ENCODE data around the gene ZFHX3.

ZFHX3 gene

GRCh38 chr16:72862090-72862489, 185.8 kb downstream of the ZFHX3 start:
- DNase-seq: no peak

- no peak for DNase-seq
Measured at GRCh38 chr16:72860726-72861562, 187.0 kb downstream of the ZFHX3 start.

DNA sequence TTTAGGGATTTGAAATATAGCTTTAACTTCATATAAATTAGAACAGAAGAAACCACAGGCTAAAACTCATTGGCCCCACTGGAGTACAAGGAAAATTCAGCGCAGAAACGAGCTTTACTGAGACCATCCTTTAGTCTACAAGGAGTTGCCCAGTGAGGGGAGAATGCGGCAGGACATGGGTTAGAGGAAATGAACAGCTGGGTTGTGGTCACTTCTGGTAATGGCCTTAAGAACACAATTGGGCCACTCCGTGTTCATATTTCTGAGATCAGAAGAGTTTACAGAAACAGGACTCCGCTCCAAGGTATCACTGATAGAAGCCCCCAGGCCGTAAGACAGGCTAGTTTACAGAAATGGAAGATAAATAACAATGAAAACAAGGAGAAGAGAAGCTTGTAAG, 188.3 kb downstream of the ZFHX3 start:
- no peak for DNase-seq

DNA sequence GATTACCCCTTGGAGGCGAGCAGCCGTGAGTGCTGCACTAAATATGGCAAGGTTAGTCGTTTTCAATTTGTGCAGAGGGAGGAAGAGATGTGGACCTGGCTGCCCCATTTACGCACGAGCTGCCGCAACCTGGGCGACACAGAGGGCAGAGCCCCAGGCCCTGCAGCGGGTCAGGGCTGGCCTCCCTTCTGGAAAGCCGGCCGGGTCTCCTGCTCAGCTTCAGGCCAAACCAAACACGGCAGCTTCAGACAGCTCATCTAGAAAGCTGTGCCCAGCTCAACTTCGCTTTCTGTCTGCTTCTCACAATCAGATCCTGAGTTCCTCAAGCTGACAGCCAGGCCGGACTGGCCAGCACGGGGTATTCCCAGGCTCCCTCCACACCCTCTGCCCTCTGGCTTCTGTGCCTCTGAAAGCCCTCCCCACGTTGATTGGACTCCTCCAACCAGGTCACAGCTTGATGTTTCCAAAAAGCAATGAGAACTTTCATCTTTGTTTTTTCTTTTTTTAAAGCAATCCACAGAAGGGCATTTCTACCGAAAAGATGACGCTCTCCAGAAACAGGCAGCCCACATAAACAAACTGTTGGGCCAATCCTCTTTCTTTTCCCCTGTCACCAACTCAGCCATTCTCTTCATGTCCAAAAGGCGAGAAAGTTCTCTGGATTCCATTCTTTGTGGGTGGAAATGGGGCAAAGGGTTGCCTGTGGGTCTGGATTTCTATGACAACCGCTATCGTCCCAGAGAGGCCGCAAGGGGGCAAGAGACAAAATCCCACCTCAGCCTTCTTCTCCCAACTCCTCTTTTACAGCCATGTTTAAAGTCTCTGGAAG, 189.0 kb downstream of the ZFHX3 start:
- no peak for DNase-seq

DNA sequence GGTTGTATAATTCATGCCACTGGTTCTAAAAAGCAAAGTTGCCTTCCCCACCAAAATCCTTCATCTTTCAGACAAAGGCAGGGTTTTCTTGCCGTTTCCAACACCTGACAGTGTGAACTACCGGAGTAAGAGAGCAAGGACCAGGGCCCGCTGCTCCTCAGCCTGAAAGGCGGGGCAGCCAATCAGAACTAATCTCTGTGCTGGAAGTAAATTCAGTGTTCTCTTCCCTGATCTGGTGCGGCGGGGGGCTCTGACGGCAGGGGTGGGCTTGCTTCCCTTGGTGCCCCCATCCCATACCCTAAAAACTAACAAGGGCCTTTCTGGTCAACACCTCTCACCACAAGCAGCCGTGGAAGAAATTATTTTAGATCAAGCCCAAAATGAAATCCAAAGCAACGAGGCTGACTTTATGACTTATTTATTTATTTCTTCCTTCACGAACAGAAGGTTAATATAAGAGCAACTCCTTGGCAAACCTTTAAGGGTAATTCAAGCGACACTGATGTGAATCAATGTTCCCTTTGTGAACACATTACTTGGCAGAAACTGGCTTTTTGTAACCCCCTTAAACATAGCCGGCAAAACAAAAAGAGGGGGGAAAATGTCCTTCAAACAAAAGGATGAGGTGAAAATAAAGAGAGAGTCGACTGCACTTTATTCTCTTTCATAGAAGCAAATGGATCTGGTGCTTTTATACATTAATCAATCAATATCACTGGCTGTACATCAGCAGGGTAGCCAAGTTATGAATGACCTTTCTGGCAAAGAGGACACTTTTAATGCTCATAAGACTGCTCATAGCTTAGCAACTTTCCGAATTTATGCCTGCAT, 189.9 kb downstream of the ZFHX3 start:
- DNase-seq: no peak

- peak; percentile 16 to 30 for DNase-seq
Measured at GRCh38 chr16:72856797-72857196, 191.1 kb downstream of the ZFHX3 start.

- DNase-seq: no peak
Measured at GRCh38 chr16:72854267-72854959, 193.5 kb downstream of the ZFHX3 start.

- DNase-seq: no peak
Measured at GRCh38 chr16:72853575-72854266, 194.2 kb downstream of the ZFHX3 start.

GRCh38 chr16:72852421-72852820, 195.5 kb downstream of the ZFHX3 start:
- no peak for DNase-seq

GRCh38 chr16:72850853-72851252, 197.1 kb downstream of the ZFHX3 start:
- DNase-seq: no peak

GRCh38 chr16:72850021-72850420, 197.9 kb downstream of the ZFHX3 start:
- no peak for DNase-seq

DNA sequence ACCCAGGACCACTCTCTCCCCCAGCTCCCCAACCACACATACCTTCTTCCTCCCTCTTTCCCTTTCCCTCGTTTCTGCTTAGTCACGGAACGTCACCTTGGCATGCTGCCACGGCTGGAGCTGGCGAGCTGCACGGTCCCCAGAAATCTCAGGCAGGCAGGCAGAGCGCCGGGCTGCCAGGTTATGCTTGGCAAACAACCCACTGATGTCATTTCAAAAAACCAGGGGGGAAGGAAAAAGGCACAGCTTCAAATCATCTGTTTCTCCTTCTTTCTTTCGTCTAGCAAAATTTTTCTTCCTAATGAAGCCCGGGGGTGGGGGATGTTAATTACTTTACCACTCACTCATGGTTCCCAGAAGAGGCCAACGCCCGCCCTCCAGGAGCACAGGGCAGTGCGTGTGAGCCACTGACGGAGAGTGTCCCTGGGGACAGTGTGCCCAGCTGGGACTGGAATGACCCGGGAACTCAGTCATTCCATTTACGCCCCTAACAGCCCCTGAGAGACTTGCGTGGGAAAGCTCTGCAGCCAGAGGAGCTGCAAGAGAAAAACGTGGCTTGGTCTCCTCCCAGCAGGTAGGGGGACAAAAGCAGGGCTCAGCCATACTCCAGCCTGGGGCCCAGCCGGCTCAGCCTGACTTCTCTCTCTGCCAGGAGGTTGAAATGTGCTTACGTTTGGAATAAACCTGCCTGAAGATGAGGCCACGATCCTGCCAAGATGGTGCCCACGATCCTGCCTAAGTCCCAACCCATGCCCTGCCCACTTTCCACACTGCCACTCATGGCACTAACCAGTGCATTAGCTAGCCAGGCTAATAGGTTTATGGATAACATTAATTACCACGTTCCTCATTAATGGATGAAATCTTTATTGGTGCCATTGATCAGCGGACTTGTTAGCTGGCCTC, 198.9 kb downstream of the ZFHX3 start:
- peak; percentile 84 to 94 for DNase-seq

GRCh38 chr16:72848028-72848400, 199.9 kb downstream of the ZFHX3 start:
- peak in 1 of 2 experiments; percentile 34 for DNase-seq

- DNase-seq: peak; percentile 37 to 65
Measured at GRCh38 chr16:72847187-72848027, 200.5 kb downstream of the ZFHX3 start.

DNA sequence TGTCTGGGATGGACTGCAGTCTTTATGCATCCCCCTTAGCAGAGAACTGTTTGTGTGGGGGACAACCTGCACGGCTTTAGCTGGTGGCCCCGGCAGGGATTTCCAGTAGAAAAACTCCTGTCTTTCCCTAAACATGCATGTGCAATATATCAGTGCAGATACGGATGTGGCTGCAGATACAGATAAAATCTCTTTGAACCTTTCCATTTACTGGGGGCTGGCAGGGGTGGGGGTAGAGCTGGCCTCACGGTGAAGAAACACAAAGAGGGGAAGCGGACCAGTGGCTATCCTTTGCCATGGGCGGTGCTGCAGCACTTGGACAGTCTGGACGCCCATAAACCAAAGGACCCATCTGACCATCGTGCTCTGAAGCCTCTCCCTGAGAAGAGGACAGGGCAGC, 201.3 kb downstream of the ZFHX3 start:
- DNase-seq: no peak

GRCh38 chr16:72845322-72846020, 202.5 kb downstream of the ZFHX3 start:
- DNase-seq: no peak

DNA sequence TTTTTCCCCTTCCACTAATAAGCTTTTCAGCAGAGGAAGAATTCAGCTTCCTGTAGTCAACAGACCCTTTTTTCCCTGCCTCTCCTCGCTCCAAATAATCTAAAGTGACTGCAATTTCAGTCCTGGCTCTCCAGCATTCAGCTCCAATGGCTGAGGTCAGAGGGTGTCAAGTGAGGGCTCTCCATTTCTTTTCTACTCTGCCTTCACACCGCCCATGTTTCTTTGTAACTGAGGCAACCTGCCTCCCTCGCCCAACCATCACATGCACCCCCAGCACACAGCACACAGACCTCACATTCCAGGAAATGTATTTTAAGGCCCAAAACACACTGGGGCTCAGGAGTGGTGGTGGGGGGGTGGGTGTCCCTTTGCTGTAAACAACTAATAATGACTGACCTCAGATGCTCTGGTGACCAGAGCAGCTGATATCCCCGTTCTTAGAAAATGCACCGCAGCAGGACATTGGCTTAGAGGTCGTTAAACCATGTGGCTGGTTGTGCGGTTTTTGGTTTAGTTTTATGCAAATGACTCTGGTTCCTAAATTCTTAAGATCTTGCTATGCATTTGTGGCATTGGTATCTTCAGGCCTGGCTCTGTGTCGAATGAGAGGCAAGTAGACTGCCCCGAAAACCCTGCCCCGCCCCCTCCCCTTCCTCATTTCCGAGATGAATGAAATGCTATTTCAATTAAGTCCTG, 203.6 kb downstream of the ZFHX3 start:
- DNase-seq: no peak

DNA sequence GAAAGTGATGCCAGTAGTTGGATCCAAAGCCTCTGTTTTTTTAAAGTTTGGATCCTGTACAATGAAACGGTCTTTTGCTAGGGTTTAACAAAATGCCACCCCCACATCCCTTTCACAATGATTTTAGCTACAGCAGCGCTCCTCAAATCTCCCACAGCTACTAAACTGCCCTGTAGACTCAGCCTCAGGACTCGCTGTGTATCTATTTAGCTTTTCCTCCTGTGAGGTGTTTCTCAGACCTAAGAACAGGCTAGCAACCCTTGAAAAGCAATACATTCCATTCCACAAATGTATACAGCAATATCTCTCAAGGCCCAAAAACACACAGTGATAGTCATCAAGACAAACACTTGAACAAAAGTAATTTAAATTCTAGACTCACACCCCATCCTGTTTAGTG, 206.4 kb downstream of the ZFHX3 start:
- no peak for DNase-seq
